ENCODE measurements around the gene GNA14.

GNA14 gene

GRCh38 chr9:77531400-77531799 is 116.7 kb downstream of the GNA14 start:
- DNase-seq (ENCODE audit: low spot score): no peak
- in situ Hi-C loops (cut with MboI; ENCODE audit: low pct_unique_long_range_greater_than_20kb, low sequenced_read_pairs, unreplicated experiment): no loop called here
- TF ChIP-seq CTCF (IDR thresholded peaks at IDR 0.05; ENCODE audit: extremely low read depth, insufficient read depth, missing control alignments): no peak

- in situ Hi-C loops (cut with MboI; ENCODE audit: low pct_unique_long_range_greater_than_20kb, low sequenced_read_pairs, unreplicated experiment): no loop called here
- TF ChIP-seq CTCF (IDR thresholded peaks at IDR 0.05; ENCODE audit: extremely low read depth, insufficient read depth, missing control alignments): no peak
- DNase-seq (ENCODE audit: low spot score): no peak
These were observed 124.2 kb downstream of the GNA14 start for GRCh38 chr9:77523891-77524290.

GRCh38 chr9:77521091-77521490 is 127.0 kb downstream of the GNA14 start:
- in situ Hi-C loops (cut with MboI; ENCODE audit: low pct_unique_long_range_greater_than_20kb, low sequenced_read_pairs, unreplicated experiment): no loop called here
- TF ChIP-seq CTCF (IDR thresholded peaks at IDR 0.05; ENCODE audit: extremely low read depth, insufficient read depth, missing control alignments): no peak
- DNase-seq (ENCODE audit: low spot score): no peak

- in situ Hi-C loops (cut with MboI; ENCODE audit: low pct_unique_long_range_greater_than_20kb, low sequenced_read_pairs, unreplicated experiment): no loop called here
- no peak for DNase-seq (ENCODE audit: low spot score)
- TF ChIP-seq CTCF (IDR thresholded peaks at IDR 0.05; ENCODE audit: extremely low read depth, insufficient read depth, missing control alignments): no peak
These were observed 129.4 kb downstream of the GNA14 start for GRCh38 chr9:77518688-77519087.

GRCh38 chr9:77516781-77517180 is 131.3 kb downstream of the GNA14 start:
- in situ Hi-C loops (cut with MboI; ENCODE audit: low pct_unique_long_range_greater_than_20kb, low sequenced_read_pairs, unreplicated experiment): no loop called here
- DNase-seq (ENCODE audit: low spot score): no peak
- TF ChIP-seq CTCF (IDR thresholded peaks at IDR 0.05; ENCODE audit: extremely low read depth, insufficient read depth, missing control alignments): no peak

- in situ Hi-C loops (cut with MboI; ENCODE audit: low pct_unique_long_range_greater_than_20kb, low sequenced_read_pairs, unreplicated experiment): no loop called here
- no peak for TF ChIP-seq CTCF (IDR thresholded peaks at IDR 0.05; ENCODE audit: extremely low read depth, insufficient read depth, missing control alignments)
- no peak for DNase-seq (ENCODE audit: low spot score)
These were observed 133.0 kb downstream of the GNA14 start for GRCh38 chr9:77514886-77515711.
